ENCODE measurements around the gene ECT2L. TPM values are rescaled to one million over a fixed set of nuclear protein-coding genes. Genes with fewer than 3 reads are reported as not detected.

Gene ECT2L
- total and polyA plus RNA-seq, 4 donors, result 2.1 to 15.3 (median 8.7) TPM

DNA sequence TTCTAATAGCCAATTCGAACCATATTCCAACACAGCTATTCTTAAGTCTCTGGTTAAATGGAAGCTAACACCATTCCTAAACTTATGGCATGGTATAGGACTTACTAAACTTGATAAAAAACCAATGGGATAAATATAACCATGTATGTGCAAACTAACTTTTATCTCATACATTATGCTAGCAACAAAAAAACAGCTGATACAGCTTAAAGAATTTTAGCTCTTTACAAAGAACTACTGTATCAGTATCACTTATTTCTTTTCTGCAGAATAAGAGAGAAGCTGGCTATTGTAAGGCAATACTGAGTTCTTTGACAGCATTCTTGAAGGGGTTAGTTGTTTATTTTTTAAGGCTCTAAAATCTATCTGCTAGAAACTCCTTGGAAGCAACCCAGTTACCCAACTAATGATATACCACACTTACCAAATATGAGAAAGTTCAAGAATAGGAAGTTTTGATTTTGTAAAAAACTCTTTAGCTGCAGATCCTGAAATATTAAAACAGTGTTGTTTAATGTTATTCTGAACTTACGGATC is 147.3 kb downstream of the ECT2L start:
- Histone ChIP-seq H3K9me3 (ENCODE audit: control insufficient read depth in 4 of 4, insufficient read depth in 3 of 4, low read length in 3 of 4) (no peaks in the 10 kb centered on the region), H3K9ac (ENCODE audit: insufficient read depth in 1 of 2, low read length in 2 of 2) (no peak overlapping the region), H3K4me3 (no peak overlapping the region), H3K36me3 (ENCODE audit: control insufficient read depth in 4 of 4, insufficient read depth in 4 of 4, low read length in 4 of 4) (peaks cover 5 to 12% (median 6%) of the 10 kb centered on the region in 4 donors), H3K27ac (ENCODE audit: low read depth in 1 of 2, low read length in 1 of 2) (no peak overlapping the region), H3K27me3 (ENCODE audit: control insufficient read depth in 3 of 3, insufficient read depth in 3 of 3, low read length in 2 of 3) (no peaks in the 10 kb centered on the region), H3K4me1 (ENCODE audit: control insufficient read depth in 5 of 5, insufficient read depth in 5 of 5, low read length in 5 of 5) (no peaks in the 10 kb centered on the region)
- DNase-seq, result no peak
- ATAC-seq (ENCODE audit: insufficient read depth, low FRiP score), result no peak
- TF ChIP-seq, protein P1, sequence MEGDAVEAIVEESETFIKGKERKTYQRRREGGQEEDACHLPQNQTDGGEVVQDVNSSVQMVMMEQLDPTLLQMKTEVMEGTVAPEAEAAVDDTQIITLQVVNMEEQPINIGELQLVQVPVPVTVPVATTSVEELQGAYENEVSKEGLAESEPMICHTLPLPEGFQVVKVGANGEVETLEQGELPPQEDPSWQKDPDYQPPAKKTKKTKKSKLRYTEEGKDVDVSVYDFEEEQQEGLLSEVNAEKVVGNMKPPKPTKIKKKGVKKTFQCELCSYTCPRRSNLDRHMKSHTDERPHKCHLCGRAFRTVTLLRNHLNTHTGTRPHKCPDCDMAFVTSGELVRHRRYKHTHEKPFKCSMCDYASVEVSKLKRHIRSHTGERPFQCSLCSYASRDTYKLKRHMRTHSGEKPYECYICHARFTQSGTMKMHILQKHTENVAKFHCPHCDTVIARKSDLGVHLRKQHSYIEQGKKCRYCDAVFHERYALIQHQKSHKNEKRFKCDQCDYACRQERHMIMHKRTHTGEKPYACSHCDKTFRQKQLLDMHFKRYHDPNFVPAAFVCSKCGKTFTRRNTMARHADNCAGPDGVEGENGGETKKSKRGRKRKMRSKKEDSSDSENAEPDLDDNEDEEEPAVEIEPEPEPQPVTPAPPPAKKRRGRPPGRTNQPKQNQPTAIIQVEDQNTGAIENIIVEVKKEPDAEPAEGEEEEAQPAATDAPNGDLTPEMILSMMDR (IDR thresholded peaks at IDR 0.05; ENCODE audit: control extremely low read depth, extremely low read depth), result no peak
- 96 to 99% methylated on average over 2 of the region's 2 CpGs for WGBS, 2 donors

DNA sequence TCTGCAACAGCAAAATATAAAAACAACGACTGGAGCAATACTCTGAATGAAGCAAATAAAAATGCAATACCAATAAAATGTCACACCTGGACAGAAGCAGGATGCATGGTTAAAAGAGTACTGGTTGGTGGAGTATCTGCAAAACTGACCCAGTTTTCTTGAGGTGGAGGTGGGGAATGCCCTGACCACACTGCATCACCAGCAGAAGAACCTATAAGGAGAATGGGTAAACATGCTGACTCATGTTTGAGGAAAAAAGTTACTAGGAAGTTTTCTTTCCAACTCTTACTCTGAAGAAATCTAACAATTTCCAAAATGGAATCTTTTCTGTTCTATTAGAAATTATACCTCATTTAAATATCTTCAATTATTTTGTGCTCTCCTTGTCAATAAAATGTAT is 148.5 kb downstream of the ECT2L start:
- TF ChIP-seq, protein P1 (IDR thresholded peaks at IDR 0.05; ENCODE audit: control extremely low read depth, extremely low read depth), result no peak
- Histone ChIP-seq H3K27me3 (ENCODE audit: control insufficient read depth in 3 of 3, insufficient read depth in 3 of 3, low read length in 2 of 3) (no peaks in the 10 kb centered on the region), H3K4me1 (ENCODE audit: control insufficient read depth in 5 of 5, insufficient read depth in 5 of 5, low read length in 5 of 5) (peaks cover 0 to 5% (median 3%) of the 10 kb centered on the region in 5 donors), H3K9me3 (ENCODE audit: control insufficient read depth in 4 of 4, insufficient read depth in 3 of 4, low read length in 3 of 4) (no peaks in the 10 kb centered on the region), H3K27ac (ENCODE audit: low read depth in 1 of 2, low read length in 1 of 2) (no peak overlapping the region), H3K36me3 (ENCODE audit: control insufficient read depth in 4 of 4, insufficient read depth in 4 of 4, low read length in 4 of 4) (peaks cover 5 to 11% (median 6%) of the 10 kb centered on the region in 4 donors), H3K9ac (ENCODE audit: insufficient read depth in 1 of 2, low read length in 2 of 2) (no peak overlapping the region), H3K4me3 (no peak overlapping the region)
- ATAC-seq (ENCODE audit: insufficient read depth, low FRiP score) (no peak), DNase-seq (no peak)
- WGBS, 2 donors, result 84 to 89% methylated on average over 1 of the region's 1 CpG

DNA sequence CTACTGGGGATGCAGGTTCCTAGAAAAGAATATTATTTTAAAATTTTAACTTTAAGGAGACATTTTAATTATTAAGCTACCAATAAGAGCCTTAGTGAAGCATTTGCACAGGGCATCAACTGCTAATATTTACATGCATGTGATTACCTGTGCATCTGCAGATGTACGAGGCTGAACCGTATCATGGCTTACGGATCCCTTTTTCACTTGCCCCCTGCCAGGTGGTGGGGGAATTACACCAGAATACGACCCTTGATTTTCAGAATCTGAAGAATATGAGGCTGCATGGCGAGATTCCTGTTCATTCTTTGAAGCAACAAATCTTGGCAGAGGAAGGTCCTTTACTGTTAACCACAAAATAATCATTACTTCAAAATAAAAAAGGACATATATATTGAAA is 149.5 kb downstream of the ECT2L start:
- ATAC-seq (ENCODE audit: insufficient read depth, low FRiP score) (no peak), DNase-seq (no peak)
- Histone ChIP-seq H3K27ac (ENCODE audit: low read depth in 1 of 2, low read length in 1 of 2) (no peak overlapping the region), H3K9ac (ENCODE audit: insufficient read depth in 1 of 2, low read length in 2 of 2) (no peak overlapping the region), H3K4me1 (ENCODE audit: control insufficient read depth in 5 of 5, insufficient read depth in 5 of 5, low read length in 5 of 5) (peaks cover 0 to 5% (median 3%) of the 10 kb centered on the region in 5 donors), H3K9me3 (ENCODE audit: control insufficient read depth in 4 of 4, insufficient read depth in 3 of 4, low read length in 3 of 4) (no peaks in the 10 kb centered on the region), H3K36me3 (ENCODE audit: control insufficient read depth in 4 of 4, insufficient read depth in 4 of 4, low read length in 4 of 4) (peaks cover 5 to 9% (median 6%) of the 10 kb centered on the region in 4 donors), H3K27me3 (ENCODE audit: control insufficient read depth in 3 of 3, insufficient read depth in 3 of 3, low read length in 2 of 3) (no peaks in the 10 kb centered on the region), H3K4me3 (no peak overlapping the region)
- TF ChIP-seq, protein P1 (IDR thresholded peaks at IDR 0.05; ENCODE audit: control extremely low read depth, extremely low read depth), result no peak
- 94 to 95% methylated on average over 5 of the region's 5 CpGs for WGBS, 2 donors

DNA sequence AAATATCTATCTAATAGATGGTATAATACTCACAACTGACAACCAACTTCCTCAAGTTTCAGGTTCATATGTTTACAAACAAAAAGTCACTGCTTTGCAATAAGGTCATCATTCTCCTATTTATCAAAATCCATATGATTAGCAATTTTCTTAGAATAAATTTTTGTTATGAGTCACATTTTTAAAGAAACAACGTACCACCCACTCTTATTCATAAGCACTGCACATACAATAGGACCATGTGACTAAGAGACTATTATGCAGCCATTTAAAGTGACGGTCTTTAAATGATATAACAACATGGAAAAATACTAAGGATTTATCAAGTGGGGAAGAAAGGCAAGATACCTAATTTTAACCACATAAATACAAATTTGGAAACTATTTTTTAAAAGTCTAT is 152.1 kb downstream of the ECT2L start:
- TF ChIP-seq, protein P1 (IDR thresholded peaks at IDR 0.05; ENCODE audit: control extremely low read depth, extremely low read depth), result no peak
- peaks cover 0 to 10% (median 3%) of the 10 kb centered on the region in 5 donors for H3K4me1 ChIP-seq (ENCODE audit: control insufficient read depth in 5 of 5, insufficient read depth in 5 of 5, low read length in 5 of 5)
- DNase-seq (peak in 1 of 3 donors; percentile 4), ATAC-seq (ENCODE audit: insufficient read depth, low FRiP score) (no peak)
- WGBS, 2 donors, result 82 to 93% methylated on average over 2 of the region's 2 CpGs
- no peaks in the 10 kb centered on the region for H3K9me3 ChIP-seq (ENCODE audit: control insufficient read depth in 4 of 4, insufficient read depth in 3 of 4, low read length in 3 of 4)
- H3K9ac ChIP-seq (ENCODE audit: insufficient read depth in 1 of 2, low read length in 2 of 2), result no peak overlapping the region
- H3K4me3 ChIP-seq, result no peak overlapping the region
- peaks cover 0 to 6% (median 4%) of the 10 kb centered on the region in 4 donors for H3K36me3 ChIP-seq (ENCODE audit: control insufficient read depth in 4 of 4, insufficient read depth in 4 of 4, low read length in 4 of 4)
- no peaks in the 10 kb centered on the region for H3K27me3 ChIP-seq (ENCODE audit: control insufficient read depth in 3 of 3, insufficient read depth in 3 of 3, low read length in 2 of 3)
- H3K27ac ChIP-seq (ENCODE audit: low read depth in 1 of 2, low read length in 1 of 2), result no peak overlapping the region
